ENCODE measurements around the gene MRPL4.

- TF ChIP-seq CTCF (IDR thresholded peaks at IDR 0.05) (peak; percentile 91 to 94 (median 94)), POLR2A (IDR thresholded peaks at IDR 0.05) (no peak)
Observed at GRCh38 chr19:10269333-10270179, 17.5 kb downstream of the MRPL4 start.
